SK-N-SH treated with all-trans-retinoic acid at 6 μM for 48 hours (cell line): ENCODE data around the gene UBASH3B.

Source experiments
- PPARA ChIP-seq: fragments of 250-450 bp; sonication (Bioruptor Pico); IDR thresholded peaks from 2 replicates; pipeline ENCODE4 v1.5.0; 2020; ENCODE audit warnings: mild to moderate bottlenecking, borderline replicate concordance
- RARB ChIP-seq: fragments of 250-450 bp; sonication (Bioruptor Pico); IDR thresholded peaks from 2 replicates; pipeline ENCODE4 v1.8.0; 2021; ENCODE audit warnings: mild to moderate bottlenecking, moderate library complexity
- SNAI2 ChIP-seq: fragments of 250-450 bp; sonication (Bioruptor Pico); IDR thresholded peaks from 2 replicates; pipeline ENCODE4 v1.5.0; 2020; ENCODE audit warnings: mild to moderate bottlenecking, moderate library complexity
- ZFP3 ChIP-seq: fragments of 250-450 bp; sonication (Bioruptor Pico); IDR thresholded peaks from 2 replicates; pipeline ENCODE4 v1.5.0; 2020; ENCODE audit warnings: mild to moderate bottlenecking, moderate library complexity
- ZFP30 ChIP-seq: fragments of 450-650 bp; formaldehyde crosslinking; IDR thresholded peaks from 2 replicates; pipeline ENCODE4 v1.5.0; 2022; ENCODE audit warnings: mild to moderate bottlenecking, moderate library complexity
- TF ChIP-seq, protein P1 (sequence below): fragments of 250-450 bp; sonication (Bioruptor Pico); IDR thresholded peaks from 2 replicates; pipeline ENCODE4 v1.8.0; 2020; ENCODE audit warnings: mild to moderate bottlenecking, moderate library complexity, borderline replicate concordance
- TF ChIP-seq, protein P2 (sequence below): fragments of 250-450 bp; sonication (Bioruptor Pico); IDR thresholded peaks from 2 replicates; pipeline ENCODE4 v1.5.1; 2020; ENCODE audit warnings: low read depth, mild to moderate bottlenecking, moderate library complexity
- TF ChIP-seq, protein P3 (sequence below): fragments of 250-450 bp; sonication (Bioruptor Pico); IDR thresholded peaks from 2 replicates; pipeline ENCODE4 v1.8.0; 2021; ENCODE audit warnings: low read depth, mild to moderate bottlenecking, moderate library complexity, borderline replicate concordance

DNA sequence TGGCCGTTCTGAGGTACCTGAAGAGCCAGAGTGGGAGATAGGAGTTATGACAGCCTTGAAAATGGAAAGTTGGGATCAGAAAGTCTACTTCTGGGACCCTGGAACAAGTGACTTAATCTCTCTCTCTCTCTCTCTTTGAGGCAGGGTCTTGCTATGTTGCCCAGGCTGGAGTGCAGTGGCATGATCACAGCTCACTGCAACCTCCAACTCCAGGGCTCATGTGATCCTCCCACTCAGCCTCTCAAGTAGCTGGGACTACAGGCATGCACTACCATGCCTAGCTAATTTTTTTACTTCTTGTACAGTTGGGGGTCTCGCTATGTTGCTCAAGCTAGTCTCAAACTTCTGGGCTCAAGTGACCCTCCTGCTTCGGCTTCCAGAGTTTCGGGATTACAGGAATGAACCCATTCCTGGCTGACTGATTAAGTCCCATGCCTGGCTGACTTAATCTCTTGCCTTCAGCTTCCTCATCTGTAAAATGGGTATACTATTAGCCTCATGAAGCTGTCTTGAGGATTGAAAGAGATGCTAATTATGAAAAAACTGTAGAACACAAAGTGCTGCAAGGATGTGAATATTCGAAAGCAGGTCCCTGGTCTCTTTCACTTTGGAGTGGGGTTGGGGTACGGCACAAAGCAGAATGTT is 87.7 kb downstream of the UBASH3B start:
- TF ChIP-seq ZFP3 (CRISPR knock-in tag) = no peak
- TF ChIP-seq, protein P1, sequence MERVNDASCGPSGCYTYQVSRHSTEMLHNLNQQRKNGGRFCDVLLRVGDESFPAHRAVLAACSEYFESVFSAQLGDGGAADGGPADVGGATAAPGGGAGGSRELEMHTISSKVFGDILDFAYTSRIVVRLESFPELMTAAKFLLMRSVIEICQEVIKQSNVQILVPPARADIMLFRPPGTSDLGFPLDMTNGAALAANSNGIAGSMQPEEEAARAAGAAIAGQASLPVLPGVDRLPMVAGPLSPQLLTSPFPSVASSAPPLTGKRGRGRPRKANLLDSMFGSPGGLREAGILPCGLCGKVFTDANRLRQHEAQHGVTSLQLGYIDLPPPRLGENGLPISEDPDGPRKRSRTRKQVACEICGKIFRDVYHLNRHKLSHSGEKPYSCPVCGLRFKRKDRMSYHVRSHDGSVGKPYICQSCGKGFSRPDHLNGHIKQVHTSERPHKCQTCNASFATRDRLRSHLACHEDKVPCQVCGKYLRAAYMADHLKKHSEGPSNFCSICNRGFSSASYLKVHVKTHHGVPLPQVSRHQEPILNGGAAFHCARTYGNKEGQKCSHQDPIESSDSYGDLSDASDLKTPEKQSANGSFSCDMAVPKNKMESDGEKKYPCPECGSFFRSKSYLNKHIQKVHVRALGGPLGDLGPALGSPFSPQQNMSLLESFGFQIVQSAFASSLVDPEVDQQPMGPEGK (CRISPR knock-in tag) = no peak
- TF ChIP-seq, protein P2, sequence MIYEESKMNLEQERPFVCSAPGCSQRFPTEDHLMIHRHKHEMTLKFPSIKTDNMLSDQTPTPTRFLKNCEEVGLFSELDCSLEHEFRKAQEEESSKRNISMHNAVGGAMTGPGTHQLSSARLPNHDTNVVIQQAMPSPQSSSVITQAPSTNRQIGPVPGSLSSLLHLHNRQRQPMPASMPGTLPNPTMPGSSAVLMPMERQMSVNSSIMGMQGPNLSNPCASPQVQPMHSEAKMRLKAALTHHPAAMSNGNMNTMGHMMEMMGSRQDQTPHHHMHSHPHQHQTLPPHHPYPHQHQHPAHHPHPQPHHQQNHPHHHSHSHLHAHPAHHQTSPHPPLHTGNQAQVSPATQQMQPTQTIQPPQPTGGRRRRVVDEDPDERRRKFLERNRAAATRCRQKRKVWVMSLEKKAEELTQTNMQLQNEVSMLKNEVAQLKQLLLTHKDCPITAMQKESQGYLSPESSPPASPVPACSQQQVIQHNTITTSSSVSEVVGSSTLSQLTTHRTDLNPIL (CRISPR knock-in tag) = no peak
- TF ChIP-seq SNAI2 = no peak
- no peak for TF ChIP-seq ZFP30 (CRISPR knock-in tag)
- TF ChIP-seq RARB (CRISPR knock-in tag) = no peak
- TF ChIP-seq, protein P3, sequence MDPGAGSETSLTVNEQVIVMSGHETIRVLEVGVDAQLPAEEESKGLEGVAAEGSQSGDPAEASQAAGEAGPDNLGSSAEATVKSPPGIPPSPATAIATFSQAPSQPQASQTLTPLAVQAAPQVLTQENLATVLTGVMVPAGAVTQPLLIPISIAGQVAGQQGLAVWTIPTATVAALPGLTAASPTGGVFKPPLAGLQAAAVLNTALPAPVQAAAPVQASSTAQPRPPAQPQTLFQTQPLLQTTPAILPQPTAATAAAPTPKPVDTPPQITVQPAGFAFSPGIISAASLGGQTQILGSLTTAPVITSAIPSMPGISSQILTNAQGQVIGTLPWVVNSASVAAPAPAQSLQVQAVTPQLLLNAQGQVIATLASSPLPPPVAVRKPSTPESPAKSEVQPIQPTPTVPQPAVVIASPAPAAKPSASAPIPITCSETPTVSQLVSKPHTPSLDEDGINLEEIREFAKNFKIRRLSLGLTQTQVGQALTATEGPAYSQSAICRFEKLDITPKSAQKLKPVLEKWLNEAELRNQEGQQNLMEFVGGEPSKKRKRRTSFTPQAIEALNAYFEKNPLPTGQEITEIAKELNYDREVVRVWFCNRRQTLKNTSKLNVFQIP (CRISPR knock-in tag) = no peak
- no peak for TF ChIP-seq PPARA (CRISPR knock-in tag)
